Glutamatergic neuron (in vitro differentiated cells): ENCODE measurements around the gene CLIC3. TPM values are rescaled to one million over a fixed set of nuclear protein-coding genes. Genes with fewer than 3 reads are reported as not detected.

ENCODE experiments used
- DNase-seq: peaks from one replicate; pipeline ENCODE4 v3.0.0; 2022
- H3K27ac Mint-ChIP-seq: one replicate; pipeline ENCODE4 v1.8.0; 2020; ENCODE audit warnings: mild to moderate bottlenecking, mixed read lengths, inconsistent platforms; ENCODE audit not compliant: unreplicated experiment
- H3K27me3 Mint-ChIP-seq: one replicate; pipeline ENCODE4 v1.8.0; 2020; ENCODE audit warnings: mild to moderate bottlenecking, moderate library complexity, mixed read lengths, inconsistent platforms; ENCODE audit not compliant: unreplicated experiment
- H3K36me3 Mint-ChIP-seq: one replicate; pipeline ENCODE4 v1.8.0; 2020; ENCODE audit warnings: mild to moderate bottlenecking, mixed read lengths, inconsistent platforms; ENCODE audit not compliant: unreplicated experiment
- H3K4me1 Mint-ChIP-seq: one replicate; pipeline ENCODE4 v1.8.0; 2020; ENCODE audit warnings: mild to moderate bottlenecking, low read depth, mixed read lengths, inconsistent platforms; ENCODE audit not compliant: unreplicated experiment
- H3K4me3 Mint-ChIP-seq: one replicate; pipeline ENCODE4 v1.8.0; 2020; ENCODE audit warnings: mild to moderate bottlenecking, mixed read lengths, inconsistent platforms; ENCODE audit not compliant: unreplicated experiment
- H3K9me3 Mint-ChIP-seq: one replicate; pipeline ENCODE4 v1.8.0; 2020; ENCODE audit warnings: mild to moderate bottlenecking, moderate library complexity, mixed read lengths, inconsistent platforms; ENCODE audit not compliant: unreplicated experiment
- CTCF ChIP-seq: fragments of 200-600 bp; sonication (generic); IDR thresholded peaks from one replicate; pipeline ENCODE4 v1.5.0; 2021; ENCODE audit not compliant: partially characterized antibody, unreplicated experiment
- total RNA-seq: library from RNA; stranded (reverse); fragmentation: NEBNext Ultra II Directional; extraction: Animal tissue kit (Norgen Biotek cat#: 25700); gene quantifications from one replicate; pipeline ENCODE4 v1.2.1, GENCODE V29; 2021; ENCODE audit not compliant: unreplicated experiment

CLIC3 gene
- total RNA-seq, 1 donor from 2014 or later = not detected

- DNase-seq = no peak
- H3K4me3 Mint-ChIP-seq = no peak overlapping the region
- no peaks in the 10 kb centered on the region for H3K9me3 Mint-ChIP-seq
- no peaks in the 10 kb centered on the region for H3K36me3 Mint-ChIP-seq
- H3K27me3 Mint-ChIP-seq = no peaks in the 10 kb centered on the region
- TF ChIP-seq CTCF = no peak
- H3K27ac Mint-ChIP-seq = no peak overlapping the region
- H3K4me1 Mint-ChIP-seq = no peaks in the 10 kb centered on the region
Measured at GRCh38 chr9:136969774-136970173, 26.6 kb downstream of the CLIC3 start.

- Mint-ChIP-seq H3K27ac (no peak overlapping the region), H3K4me1 (peaks cover 2% of the 10 kb centered on the region), H3K27me3 (no peaks in the 10 kb centered on the region), H3K9me3 (no peaks in the 10 kb centered on the region), H3K4me3 (no peak overlapping the region), H3K36me3 (no peaks in the 10 kb centered on the region)
- TF ChIP-seq CTCF = no peak
- no peak for DNase-seq
Measured at GRCh38 chr9:136969150-136969549, 27.2 kb downstream of the CLIC3 start.

DNA sequence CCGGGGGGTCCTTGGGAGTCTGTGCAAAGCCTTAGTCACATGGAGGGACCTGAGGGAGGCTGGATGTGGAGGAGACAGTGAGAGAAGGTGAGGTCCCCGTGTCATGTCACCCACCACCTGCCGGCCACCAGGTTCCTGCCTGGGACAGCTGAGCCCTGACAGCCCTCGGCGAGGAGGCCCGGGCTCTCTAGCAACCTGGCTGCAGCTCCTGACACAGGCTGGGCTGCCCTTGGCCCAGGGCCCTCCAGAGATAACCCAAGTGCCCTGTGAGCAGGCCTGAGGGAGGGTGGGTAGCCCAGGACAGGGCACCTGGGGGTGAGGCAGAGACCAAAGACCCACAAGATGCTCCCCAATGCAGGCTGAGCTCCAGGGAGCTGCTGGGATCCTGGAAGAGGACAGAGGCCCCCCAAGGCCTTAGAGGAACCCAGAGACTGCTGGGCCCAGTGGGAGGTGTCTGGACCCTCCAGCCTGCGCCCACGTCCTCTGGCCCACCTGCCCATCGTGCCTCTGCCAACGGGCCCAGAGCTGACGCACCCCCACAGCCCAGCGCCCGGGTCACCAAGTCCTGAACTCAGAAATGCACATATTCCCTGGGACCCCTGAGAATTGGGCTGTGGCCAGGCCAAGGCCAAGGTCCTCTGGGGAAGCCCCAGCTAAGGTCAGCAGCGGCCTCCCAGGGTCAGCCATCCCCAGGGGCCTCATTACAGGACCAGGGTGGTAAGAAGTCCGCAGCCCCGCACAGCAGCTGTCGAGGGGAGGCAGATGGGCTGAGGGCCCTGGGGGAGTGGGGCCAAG is 27.8 kb downstream of the CLIC3 start:
- Mint-ChIP-seq H3K4me3 (no peak overlapping the region), H3K36me3 (no peaks in the 10 kb centered on the region), H3K9me3 (no peaks in the 10 kb centered on the region), H3K27me3 (no peaks in the 10 kb centered on the region), H3K4me1 (peaks cover 2% of the 10 kb centered on the region), H3K27ac (no peak overlapping the region)
- DNase-seq = no peak
- TF ChIP-seq CTCF = no peak

DNA sequence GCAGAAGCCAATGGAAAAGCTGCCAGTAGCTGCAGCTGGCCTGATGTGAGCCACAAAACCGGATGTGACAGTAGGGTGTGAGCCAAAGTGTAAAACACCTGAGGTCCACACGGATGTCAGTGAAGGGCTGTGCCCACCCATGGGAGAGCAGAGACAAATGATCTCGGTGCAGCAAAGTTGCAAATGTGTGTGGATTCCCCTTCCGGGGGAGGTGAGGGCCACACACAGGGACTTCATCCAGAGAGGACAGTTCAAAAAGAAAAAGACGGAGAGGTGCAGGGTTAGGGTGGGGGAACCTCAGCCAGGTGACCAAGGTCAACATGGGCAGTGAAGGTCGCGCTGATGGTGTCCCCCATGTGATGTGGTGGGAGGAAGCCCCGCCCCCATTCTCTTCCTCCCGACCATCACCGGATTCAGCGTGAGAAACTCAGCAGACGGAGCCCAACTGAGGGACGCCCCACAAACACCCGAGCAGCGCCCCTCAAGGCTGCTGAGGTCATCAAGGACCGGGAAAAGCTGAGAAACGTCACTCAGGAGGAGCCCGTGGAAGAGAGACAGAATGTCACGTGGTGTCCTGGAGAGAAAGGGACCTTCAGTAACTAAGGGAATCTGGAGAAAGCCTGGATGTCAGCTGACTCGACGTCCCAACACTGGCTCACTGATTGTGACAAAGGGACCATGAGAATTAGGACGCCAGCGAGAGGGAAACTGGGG is 30.4 kb downstream of the CLIC3 start:
- no peak for TF ChIP-seq CTCF
- no peak for DNase-seq
- H3K4me3 Mint-ChIP-seq = peak overlapping the region; percentile 12
- H3K27me3 Mint-ChIP-seq = peaks cover 4% of the 10 kb centered on the region
- H3K27ac Mint-ChIP-seq = no peak overlapping the region
- H3K4me1 Mint-ChIP-seq = peaks cover 7% of the 10 kb centered on the region
- peaks cover 2% of the 10 kb centered on the region for H3K9me3 Mint-ChIP-seq
- no peaks in the 10 kb centered on the region for H3K36me3 Mint-ChIP-seq
